ENCODE results near the gene SLC10A3.

Gene SLC10A3

DNA sequence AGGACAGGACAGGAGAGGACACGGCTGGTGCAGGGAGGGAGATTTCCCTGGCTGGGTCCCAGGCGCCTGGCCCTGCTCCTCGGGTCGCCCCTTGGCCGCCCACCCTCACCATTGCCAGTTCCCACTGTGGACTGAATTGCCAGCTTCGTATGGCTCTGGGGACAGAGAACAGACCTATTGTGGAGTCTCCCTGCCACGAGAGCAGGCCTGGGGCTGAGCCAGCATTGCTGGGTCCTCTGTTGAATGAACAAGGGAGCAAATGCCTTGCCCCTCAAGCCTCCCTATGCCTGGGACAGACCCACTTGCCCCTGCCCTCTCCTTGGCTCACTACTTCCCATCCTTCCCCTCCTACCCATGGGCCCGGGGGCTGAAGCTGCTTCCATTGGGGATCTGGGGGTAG lies 28.0 kb downstream of the SLC10A3 start:
- Histone ChIP-seq H3K4me1 (ENCODE audit: control insufficient read depth, insufficient read depth, low read length) (no peaks in the 10 kb centered on the region), H3K4me3 (ENCODE audit: low read depth, low read length) (no peak overlapping the region), H3K9me3 (ENCODE audit: control insufficient read depth, insufficient read depth, low read depth, low read length) (no peaks in the 10 kb centered on the region), H3K27ac (ENCODE audit: extremely low read depth, low read depth, low read length) (no peak overlapping the region), H3K36me3 (ENCODE audit: control insufficient read depth in 2 of 2, insufficient read depth in 1 of 2, low read length in 2 of 2) (peaks cover 0 to 70% of the 10 kb centered on the region in 2 experiments; a peak in 1 of 3 replicates)
- TF ChIP-seq ZSCAN23 (tag by site-specific recombination; IDR thresholded peaks at IDR 0.05) = no peak
- no peak for TF ChIP-seq ZXDB (tag by site-specific recombination; IDR thresholded peaks at IDR 0.05)
- TF ChIP-seq, protein P1, sequence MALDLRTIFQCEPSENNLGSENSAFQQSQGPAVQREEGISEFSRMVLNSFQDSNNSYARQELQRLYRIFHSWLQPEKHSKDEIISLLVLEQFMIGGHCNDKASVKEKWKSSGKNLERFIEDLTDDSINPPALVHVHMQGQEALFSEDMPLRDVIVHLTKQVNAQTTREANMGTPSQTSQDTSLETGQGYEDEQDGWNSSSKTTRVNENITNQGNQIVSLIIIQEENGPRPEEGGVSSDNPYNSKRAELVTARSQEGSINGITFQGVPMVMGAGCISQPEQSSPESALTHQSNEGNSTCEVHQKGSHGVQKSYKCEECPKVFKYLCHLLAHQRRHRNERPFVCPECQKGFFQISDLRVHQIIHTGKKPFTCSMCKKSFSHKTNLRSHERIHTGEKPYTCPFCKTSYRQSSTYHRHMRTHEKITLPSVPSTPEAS (tag by site-specific recombination; IDR thresholded peaks at IDR 0.05) = no peak
- TF ChIP-seq, protein P2, sequence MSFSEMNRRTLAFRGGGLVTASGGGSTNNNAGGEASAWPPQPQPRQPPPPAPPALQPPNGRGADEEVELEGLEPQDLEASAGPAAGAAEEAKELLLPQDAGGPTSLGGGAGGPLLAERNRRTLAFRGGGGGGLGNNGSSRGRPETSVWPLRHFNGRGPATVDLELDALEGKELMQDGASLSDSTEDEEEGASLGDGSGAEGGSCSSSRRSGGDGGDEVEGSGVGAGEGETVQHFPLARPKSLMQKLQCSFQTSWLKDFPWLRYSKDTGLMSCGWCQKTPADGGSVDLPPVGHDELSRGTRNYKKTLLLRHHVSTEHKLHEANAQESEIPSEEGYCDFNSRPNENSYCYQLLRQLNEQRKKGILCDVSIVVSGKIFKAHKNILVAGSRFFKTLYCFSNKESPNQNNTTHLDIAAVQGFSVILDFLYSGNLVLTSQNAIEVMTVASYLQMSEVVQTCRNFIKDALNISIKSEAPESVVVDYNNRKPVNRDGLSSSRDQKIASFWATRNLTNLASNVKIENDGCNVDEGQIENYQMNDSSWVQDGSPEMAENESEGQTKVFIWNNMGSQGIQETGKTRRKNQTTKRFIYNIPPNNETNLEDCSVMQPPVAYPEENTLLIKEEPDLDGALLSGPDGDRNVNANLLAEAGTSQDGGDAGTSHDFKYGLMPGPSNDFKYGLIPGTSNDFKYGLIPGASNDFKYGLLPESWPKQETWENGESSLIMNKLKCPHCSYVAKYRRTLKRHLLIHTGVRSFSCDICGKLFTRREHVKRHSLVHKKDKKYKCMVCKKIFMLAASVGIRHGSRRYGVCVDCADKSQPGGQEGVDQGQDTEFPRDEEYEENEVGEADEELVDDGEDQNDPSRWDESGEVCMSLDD (tag by site-specific recombination; IDR thresholded peaks at IDR 0.05) = no peak
- TF ChIP-seq, protein P3, sequence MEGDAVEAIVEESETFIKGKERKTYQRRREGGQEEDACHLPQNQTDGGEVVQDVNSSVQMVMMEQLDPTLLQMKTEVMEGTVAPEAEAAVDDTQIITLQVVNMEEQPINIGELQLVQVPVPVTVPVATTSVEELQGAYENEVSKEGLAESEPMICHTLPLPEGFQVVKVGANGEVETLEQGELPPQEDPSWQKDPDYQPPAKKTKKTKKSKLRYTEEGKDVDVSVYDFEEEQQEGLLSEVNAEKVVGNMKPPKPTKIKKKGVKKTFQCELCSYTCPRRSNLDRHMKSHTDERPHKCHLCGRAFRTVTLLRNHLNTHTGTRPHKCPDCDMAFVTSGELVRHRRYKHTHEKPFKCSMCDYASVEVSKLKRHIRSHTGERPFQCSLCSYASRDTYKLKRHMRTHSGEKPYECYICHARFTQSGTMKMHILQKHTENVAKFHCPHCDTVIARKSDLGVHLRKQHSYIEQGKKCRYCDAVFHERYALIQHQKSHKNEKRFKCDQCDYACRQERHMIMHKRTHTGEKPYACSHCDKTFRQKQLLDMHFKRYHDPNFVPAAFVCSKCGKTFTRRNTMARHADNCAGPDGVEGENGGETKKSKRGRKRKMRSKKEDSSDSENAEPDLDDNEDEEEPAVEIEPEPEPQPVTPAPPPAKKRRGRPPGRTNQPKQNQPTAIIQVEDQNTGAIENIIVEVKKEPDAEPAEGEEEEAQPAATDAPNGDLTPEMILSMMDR (tag by site-specific recombination; IDR thresholded peaks at IDR 0.05) = no peak
- TF ChIP-seq ZNF174 (tag by site-specific recombination; IDR thresholded peaks at IDR 0.05) = no peak
- POLR2A ChIA-PET = interaction anchor here (0.9 kb wide), 1 partner anchor 10 kb away, joined by 3 read pairs; no protein-coding TSS in a partner anchor
- CTCF ChIA-PET = interaction anchor here (0.9 to 2.0 kb wide), 2 partner anchors 89 to 570 kb away, joined by 3 to 5 read pairs; no protein-coding TSS in a partner anchor

DNA sequence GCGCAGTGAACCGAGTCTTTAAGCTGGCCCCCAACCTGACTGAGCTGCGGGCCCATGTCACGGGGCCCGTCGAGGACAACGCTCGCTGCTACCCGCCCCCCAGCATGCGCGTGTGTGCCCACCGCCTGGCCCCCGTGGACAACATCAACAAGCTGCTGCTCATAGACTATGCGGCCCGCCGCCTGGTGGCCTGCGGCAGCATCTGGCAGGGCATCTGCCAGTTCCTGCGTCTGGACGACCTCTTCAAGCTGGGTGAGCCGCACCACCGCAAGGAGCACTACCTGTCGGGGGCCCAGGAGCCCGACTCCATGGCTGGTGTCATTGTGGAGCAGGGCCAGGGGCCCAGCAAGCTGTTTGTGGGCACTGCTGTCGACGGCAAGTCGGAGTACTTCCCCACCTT lies 30.1 kb downstream of the SLC10A3 start:
- TF ChIP-seq GLI4 (tag by site-specific recombination; IDR thresholded peaks at IDR 0.05) = no peak
- no peak for TF ChIP-seq ZEB2 (tag by site-specific recombination; IDR thresholded peaks at IDR 0.05)
- TF ChIP-seq ZNF530 (tag by site-specific recombination; IDR thresholded peaks at IDR 0.05; ENCODE audit: low read depth) = no peak
- CTCF ChIA-PET = no interaction called here

DNA sequence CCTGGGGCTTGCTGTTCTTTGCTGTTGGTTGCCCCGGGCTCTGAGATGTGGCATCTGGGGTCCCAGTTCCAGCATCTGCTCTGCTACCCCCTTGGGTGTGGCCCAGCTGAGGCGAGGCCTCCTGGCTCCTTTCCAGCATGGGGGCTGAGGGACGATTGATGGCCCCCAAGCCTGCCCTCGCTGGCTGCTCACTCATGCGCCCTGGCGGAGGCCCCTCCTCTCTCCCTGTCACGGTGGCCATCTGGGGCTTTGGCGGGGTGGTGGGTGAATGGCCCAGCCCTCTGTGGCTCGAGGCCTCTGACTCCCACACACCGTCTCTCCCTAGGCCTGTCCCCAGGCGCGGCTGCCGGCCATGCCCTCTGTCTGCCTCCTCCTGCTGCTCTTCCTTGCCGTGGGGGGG lies 30.6 kb downstream of the SLC10A3 start:
- H3K9me3 ChIP-seq (ENCODE audit: control insufficient read depth, insufficient read depth, low read depth, low read length) = no peaks in the 10 kb centered on the region
- ChIA-PET POLR2A (interaction anchor here (1.1 to 2.8 kb wide), 6 partner anchors 17 to 90 kb away, joined by 3 to 15 read pairs (median 6); partner anchors contain the start of gene LAGE3), CTCF (interaction anchor here (0.8 kb wide), 1 partner anchor 142 kb away, joined by 5 read pairs; no protein-coding TSS in a partner anchor)
- TF ChIP-seq ZNF658 (tag by site-specific recombination; IDR thresholded peaks at IDR 0.05) = no peak
- 0 out of 2 replicates have a peak, but pooled peaks have one; percentile 19 for TF ChIP-seq SP7 (tag by site-specific recombination; IDR thresholded peaks at IDR 0.05)
- peak; percentile 49 for TF ChIP-seq ZFHX2 (tag by site-specific recombination; conservative IDR thresholded peaks at IDR 0.05)
- peak; percentile 7; the same call in 1 of the 2 replicates for TF ChIP-seq SP2 (tag by site-specific recombination; IDR thresholded peaks at IDR 0.05)
- TF ChIP-seq IKZF3 (tag by site-specific recombination; IDR thresholded peaks at IDR 0.05) = no peak
- peak; percentile 49 for TF ChIP-seq EGR2 (tag by site-specific recombination; IDR thresholded peaks at IDR 0.05; ENCODE audit: low read depth)
- no peak overlapping the region for H3K27ac ChIP-seq (ENCODE audit: extremely low read depth, low read depth, low read length)
- no peak overlapping the region for H3K4me3 ChIP-seq (ENCODE audit: low read depth, low read length)
- H3K4me1 ChIP-seq (ENCODE audit: control insufficient read depth, insufficient read depth, low read length) = no peaks in the 10 kb centered on the region
- H3K36me3 ChIP-seq (ENCODE audit: control insufficient read depth in 2 of 2, insufficient read depth in 1 of 2, low read length in 2 of 2) = peaks cover 0 to 46% of the 10 kb centered on the region in 2 experiments; a peak in 2 of 3 replicates

More for the DNA sequence above, 30.1 kb downstream of the SLC10A3 start:
- POLR2A ChIA-PET = interaction anchor here (1.8 kb wide), 1 partner anchor 16 kb away, joined by 8 read pairs; no protein-coding TSS in a partner anchor
- Histone ChIP-seq H3K9me3 (ENCODE audit: control insufficient read depth, insufficient read depth, low read depth, low read length) (no peaks in the 10 kb centered on the region), H3K4me3 (ENCODE audit: low read depth, low read length) (no peak overlapping the region), H3K36me3 (ENCODE audit: control insufficient read depth in 2 of 2, insufficient read depth in 1 of 2, low read length in 2 of 2) (peaks cover 0 to 51% of the 10 kb centered on the region in 2 experiments; a peak in 1 of 3 replicates), H3K27ac (ENCODE audit: extremely low read depth, low read depth, low read length) (no peak overlapping the region), H3K4me1 (ENCODE audit: control insufficient read depth, insufficient read depth, low read length) (no peaks in the 10 kb centered on the region)

Data from HEK293 (cell line).